KG1 (cell line): ENCODE measurements around the gene IWS1.
"Not testable (repeated sequence)": the region's sequence is repeated elsewhere in the genome, so short reads cannot be mapped to it uniquely, and the experiment has no call there.

Experiments used
- DNase-seq: peaks from one replicate; lab custom pipeline; 2025; lab: John Stamatoyannopoulos, UW

IWS1 gene

DNA sequence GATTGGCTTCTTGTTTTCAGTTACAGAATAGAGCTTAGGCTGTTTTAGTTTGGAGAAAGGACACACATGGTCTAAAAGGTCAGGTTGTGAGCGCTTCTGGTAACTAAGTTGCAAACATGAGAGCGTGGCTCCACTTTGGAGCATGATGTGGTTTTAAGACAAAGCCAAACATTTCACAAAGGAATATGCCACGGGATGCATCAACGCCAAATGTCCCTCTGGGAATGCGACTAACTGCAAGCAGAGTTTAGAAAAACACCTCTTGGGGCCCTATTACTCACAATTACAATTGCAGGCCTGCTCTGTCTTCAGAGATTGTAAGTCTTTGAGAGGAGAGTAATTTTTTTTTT is 34.6 kb upstream of the IWS1 start:
- DNase-seq = no peak

DNA sequence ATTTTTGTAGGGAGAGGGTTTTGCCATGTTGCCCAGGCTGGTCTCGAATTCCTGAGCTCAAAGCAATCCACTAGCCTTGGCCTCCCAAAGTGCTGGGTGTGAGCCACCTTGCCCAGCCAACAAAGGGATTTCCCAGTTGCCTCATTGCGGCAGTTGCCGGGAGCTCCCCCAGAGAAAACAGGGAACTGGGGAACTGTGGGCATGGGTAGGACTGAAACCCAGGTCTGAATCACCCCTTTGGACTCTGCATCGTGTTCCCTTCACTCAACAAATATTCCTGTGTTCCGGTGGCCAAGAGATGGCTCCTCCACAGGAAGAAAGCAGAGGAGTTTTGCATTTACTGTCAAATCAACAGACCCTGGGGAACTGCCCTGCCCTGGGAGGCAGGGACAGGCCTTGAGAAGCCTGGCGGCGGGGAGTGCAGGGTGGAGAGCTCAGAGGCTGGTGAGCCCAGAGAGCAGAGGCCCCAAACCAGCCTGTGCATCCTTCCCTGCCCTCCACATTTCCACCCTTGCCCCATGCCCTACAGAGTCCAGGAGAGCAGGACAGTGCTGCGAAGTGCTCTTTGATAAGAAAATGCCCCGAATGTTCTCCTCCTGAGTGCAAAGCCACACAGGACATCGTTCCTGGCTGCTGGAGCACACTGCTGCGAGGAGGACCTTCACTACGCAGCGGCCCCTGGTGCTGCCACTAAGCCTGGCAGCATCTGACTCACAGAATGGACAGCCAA is 34.1 kb upstream of the IWS1 start:
- no peak for DNase-seq

DNA sequence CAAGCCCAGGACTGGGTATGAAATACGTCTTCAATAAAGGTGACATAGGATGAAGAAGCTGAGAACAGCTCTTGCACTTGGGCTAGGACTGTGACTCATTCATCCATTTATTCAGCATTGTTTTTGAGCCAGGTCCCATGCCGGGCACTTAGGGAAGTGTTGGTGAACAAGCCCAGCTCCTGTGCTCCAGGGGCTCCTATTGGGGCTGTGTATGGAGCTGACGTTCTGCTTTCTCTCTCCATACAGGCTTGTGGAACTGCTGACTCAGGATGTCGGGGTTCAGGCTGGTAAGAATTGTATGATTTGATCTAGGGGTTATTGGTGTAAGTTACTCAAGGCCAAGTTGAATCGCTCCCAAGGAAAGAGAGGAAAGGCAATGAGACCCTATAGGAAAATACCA is 33.2 kb upstream of the IWS1 start:
- no peak for DNase-seq

DNA sequence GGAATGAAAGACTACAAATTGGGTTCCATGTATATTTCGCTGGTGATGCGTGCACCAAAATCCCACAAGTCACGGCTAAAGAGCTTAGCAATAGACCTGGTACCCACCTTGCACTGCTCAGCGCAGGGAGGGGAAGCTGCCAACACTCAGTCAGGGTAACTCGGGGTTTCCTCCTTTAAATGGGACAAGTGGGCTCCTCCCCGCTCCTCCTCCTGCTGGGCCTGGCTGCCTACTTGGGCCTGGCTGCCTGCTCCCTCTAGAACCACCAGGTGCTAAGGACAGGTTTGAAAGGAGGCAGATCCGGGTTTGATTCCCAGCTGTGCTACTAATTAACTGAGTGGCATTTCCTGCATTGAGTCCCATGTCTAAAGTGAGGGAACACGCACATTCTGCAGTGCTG is 32.6 kb upstream of the IWS1 start:
- DNase-seq = no peak

DNA sequence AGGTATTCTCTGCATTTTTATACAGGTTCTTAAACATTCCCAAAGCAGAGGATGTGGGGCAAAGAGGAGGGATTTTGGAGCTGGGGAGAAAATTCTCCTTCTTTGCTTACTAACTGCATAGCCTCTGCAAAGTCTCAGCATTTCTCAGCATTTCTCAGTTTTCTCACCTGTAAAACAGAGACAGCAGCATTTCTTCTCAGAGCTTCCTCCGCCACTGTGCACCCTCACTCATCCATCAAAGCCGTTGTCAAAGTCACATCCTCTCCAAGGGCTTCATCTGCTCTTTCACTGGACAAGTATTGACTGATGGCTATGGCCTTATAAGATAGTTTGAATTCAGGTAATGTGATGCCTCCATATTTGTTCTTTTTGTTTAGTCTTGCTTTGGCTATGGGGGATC is 26.6 kb upstream of the IWS1 start:
- no peak for DNase-seq

DNA sequence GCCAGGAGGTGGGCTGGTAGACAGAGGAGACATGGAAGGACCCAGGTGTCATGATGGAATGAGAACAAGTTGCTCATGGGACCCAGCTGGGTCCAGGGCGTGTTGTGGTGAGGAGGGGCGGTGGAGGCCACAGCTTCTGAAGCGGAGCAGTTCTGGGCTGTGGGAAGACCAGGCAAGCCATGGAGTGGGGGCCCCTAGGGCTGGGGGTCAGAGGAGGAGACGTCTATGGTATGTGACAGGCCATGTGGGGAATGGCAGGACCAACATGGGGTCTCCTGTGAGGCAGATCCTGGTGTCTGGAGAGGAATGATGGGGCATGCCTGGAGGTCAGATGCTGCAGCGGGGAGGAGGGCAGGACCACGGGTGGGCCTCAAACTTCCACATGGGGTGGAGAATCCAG is 26.0 kb upstream of the IWS1 start:
- no peak for DNase-seq

DNA sequence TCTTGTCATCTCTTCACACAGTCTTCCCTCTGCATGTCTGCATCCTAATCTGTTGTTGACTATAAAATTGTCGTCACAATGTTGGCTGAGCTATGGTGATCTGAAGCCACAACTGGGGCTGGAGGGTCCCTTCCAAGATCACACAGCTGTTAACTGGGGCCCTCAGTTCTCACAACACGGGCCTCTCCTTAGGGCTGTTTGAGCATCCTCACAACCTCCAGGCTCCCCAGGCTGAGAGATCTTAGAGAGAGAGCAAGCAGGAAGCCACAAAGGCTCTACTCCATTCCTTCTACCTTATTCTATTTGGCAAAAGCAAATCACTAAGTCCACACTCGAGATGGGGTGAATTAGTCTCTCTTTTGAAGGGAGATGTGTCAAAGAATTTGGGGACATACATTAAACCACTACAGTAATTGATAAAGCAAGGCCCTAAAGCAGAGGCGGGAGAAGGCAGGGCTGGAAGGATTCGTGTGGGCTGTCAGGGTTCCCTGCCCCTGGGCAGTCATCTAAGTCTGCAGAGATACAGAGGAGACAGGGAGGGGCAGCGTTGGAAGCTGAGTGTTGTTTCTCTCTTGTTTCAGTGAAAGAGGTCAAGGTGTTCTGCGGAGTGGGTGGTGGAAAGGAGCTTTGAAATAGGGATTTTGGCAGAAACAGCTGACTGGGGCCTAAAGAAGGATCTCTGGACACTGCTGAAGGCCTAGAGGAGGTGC is 25.1 kb upstream of the IWS1 start:
- no peak for DNase-seq

DNA sequence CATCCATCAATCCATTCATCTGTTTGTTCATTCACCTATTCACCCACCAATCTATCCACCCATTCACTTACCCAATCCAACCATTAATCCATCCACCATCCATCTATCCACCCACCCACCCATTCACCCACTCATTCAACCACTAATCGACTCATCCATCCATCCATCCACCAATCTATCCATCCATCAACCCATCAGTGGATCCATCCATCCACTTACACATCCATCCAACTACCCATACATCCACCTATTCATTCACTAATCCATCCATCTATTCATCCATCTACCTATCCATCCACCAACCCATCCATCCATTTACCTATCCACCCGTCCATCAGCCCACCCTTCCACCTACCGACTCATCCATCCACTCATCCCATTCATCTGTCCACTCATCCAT is 20.5 kb upstream of the IWS1 start:
- no peak for DNase-seq

DNA sequence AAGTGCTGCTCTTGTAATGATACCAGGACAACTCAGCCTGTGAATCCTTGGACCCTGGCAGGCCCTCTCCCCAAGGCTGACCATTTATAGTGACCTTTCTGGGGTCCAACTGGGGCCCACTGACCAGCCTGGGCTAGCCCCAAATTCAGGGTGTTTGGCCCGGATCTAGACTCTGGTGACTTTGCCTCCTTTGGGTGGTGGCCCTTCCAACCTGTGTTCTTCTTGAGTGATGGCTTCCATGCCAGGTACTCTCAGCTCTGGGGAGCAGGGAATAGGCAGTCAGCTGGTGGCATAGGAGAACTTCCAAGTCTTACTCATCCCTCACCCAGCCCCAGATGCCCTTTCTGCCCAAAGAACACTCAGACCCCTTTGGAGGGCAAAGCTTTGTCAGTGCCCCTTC is 19.5 kb upstream of the IWS1 start:
- no peak for DNase-seq

DNA sequence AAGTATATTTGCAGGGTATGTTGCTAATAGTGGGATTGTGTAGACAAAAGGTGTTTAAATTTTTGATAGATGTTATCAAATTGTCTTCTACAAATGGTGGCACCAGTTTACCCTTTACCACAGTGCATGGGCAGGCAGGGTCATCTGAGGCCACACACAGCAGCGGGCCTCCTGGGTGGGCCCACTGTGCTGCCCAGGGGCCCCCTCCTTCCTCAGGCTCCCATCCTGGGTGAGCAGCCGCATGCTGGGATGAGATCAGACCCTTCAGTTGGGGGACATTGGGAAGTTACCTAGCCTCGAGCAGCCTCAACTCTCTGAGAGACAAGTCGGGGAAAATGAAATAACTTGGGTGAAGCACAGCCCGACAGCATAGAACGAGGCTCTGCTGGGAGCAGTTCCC is 18.9 kb upstream of the IWS1 start:
- no peak for DNase-seq

DNA sequence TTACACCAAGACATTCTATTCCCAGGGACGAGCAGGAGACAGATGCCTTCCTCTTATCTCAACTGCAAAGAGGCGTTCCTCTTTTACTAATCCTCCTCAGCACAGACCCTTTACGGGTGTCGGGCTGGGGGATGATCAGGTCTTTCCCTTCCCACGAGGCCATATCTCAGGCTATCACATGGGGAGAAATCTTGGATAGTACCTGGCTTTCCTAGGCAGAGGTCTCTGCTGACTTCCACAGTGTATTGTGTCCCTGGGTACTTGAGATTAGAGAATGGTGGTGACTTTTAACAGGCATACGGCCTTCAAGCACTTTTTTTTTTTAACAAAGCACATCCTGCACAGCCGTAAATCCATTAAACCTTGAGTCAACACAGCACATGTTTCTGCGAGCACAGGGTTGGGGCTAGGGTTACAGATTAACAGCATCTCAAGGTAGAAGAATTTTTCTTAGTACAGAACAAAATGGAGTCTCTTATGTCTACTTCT is 16.8 kb upstream of the IWS1 start:
- DNase-seq = not testable (repeated sequence)

DNA sequence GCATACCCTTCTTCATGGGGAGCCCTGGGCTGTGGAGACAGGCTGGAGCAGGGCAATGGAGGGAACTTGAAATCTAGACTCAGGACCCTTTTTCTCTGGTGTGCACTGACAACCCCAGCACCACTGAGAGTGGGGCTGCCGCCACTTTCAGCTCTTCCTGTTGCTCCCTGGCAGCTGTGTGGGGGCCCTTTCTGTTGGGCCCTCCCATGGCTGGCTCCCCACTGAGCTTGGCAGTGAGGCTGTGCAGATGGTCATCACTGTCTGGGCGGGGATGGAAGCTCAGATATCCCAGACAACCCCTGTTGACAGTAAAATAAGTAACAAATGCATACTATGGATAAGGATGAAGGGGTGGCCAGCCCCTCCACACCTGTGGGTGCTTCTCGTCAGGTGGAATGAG is 15.9 kb upstream of the IWS1 start:
- DNase-seq = no peak

DNA sequence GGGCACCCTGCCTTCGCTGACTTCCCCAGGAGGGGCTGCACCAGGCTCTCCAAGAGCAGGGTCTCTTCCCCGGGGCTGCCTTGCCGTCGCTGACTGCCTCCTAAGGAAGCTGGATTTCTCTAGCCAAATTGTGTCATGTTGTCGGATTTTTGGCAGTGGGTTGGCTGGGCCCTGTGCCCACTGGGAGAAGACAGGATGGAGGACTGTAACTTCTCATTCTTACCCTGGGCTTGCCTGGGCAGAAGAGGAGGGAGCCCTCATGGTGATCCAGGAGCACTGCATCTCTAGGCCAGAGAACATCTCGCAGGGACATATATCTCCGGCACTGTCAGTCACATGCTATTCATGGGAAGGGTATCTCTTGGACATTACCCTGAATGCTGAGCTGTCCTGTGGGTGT is 15.5 kb upstream of the IWS1 start:
- no peak for DNase-seq

DNA sequence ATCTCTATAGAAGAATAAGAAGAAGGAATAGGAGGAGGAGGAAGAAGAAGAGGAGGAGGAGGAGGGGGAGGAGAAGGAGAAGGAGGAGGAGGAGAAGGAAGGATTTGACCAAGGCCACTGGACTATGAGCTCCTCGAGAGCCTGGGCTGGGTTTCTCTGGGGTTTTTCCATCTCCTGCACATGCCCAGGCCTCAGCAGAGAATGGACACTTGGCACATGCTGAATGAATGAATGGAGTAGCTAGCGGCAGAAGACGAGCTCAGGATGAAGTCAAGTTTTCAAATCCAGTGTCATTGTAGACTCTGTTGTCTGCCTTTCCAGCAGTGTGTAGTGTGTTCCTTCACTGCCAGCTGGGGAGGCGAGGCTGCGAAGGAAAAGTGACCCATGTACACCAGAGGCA is 11.4 kb upstream of the IWS1 start:
- DNase-seq = no peak

DNA sequence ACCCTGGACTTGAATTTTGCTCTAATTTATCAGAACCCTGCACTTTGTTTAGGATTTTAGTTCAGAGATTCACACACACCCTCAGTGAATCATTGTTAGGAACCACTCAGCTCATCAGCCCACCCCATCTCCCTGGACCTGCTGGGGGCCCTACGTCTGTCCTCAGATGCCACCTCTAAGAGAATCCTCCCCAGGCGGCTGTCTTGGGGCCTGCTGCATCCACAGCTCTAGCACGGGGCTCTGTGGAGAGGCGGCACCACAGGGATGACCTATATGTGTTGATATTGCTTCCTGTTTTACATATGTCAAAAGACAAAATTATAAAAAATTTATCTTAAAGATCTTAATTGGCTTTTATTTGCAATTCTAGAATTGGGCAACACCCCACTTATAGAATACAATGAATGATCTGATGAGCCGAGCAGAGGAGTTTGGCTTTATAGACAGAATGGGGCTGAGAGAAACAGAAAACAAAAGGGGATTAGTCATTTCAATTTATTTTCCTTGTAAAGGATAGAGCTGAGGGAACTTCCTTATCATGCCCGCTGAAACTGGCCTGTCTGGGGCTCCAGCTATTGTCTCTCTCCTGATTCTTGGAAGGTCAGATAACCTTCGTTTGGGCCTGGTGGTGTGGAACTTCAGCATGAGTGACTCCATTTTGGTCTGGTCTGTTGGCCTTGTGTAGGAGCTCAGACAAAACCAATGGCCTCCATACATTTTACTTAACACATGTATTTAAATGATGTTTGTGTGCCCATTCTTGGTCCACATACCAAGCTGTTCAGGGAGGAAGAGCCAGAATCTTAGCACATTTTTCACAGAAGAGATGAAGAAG is 10.6 kb upstream of the IWS1 start:
- DNase-seq = no peak

DNA sequence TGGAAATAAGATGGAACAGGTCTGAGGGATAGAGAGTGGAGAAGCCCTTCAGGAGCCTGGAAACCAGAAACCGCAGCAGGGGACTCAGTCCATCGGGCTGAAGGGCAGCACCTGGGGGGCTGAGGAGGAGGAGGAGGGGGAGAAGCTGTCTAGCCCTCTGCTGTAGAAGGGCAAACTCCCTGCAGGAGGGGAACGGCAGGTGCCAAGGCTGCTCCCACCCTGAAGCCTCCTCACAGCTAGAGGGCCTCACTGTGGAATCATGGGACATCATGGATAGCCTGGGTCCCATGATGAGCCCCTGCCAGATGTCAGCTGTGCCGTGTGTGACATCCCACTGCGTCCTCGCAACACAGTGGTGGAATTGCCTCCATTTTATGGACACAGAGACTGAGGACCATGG is 9.6 kb upstream of the IWS1 start:
- DNase-seq = no peak

DNA sequence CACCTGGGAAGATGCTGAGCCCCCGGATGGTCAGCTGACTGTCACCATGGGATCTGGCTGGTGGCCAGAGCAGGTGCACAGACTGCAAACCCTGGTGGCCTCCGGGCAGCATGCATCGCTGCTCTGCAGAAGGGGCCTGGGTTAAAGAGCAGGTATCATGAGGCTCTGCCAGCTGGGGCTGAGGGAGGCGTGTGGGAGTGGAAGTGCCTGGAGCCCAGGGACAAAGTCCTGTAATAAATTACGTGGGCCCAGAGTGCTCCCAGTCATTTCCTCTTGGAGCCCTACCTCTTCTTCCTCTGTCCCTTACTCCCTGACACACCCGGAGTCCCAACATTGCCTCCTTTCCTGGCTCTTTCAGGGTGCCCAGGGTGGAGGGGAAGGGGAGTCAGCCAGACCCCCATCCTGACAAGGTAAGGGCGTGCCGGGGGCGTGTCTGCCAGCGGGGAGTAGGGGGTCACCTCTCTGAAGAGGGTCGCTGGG is 9.2 kb upstream of the IWS1 start, which contains the start of gene MYO7B:
Gene MYO7B, plus strand, starts transcription at position 262 of the 480 bp plus-strand sequence. CDS start 24,040 bp downstream, outside the sequence.
- no peak for DNase-seq

DNA sequence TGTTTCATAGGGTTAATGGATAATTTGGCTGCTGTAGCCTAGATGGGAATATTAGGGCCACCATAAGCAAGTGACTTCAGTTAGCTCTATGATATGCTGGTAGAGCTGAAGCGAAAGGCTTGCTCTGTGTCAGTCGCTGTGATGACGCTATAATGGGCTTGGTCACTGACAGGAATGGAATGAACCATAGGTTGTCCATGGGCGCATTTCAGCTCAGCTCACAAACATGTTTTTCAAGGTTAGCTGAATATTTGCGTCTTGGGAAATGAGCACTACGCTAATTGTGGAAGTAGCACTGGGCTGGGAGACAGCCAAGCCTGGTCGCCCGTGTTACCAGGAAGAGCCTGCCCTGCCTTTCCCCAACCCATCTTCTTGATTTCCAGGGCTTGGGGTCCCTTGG is 6.0 kb upstream of the IWS1 start:
- no peak for DNase-seq

DNA sequence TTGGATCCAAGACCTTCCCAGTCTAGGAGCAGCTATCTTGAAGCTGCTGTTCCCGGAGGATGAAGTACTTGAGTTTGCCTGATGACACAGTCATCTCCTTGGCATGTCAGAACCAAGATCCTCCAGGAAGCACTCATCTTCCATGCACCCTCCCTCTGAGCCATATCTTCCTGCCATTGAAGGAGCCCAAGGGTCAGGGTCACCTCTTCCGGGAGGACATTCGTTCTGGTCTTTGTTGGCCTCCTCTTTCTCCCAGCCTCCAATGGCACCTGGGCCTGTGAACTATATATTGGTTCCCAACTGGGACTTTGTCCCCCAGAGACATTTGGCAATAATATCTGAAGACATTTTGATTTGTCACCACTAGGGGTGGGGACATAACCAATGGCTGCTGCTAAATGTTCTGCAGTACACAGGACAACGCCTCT is 4.9 kb upstream of the IWS1 start:
- no peak for DNase-seq

DNA sequence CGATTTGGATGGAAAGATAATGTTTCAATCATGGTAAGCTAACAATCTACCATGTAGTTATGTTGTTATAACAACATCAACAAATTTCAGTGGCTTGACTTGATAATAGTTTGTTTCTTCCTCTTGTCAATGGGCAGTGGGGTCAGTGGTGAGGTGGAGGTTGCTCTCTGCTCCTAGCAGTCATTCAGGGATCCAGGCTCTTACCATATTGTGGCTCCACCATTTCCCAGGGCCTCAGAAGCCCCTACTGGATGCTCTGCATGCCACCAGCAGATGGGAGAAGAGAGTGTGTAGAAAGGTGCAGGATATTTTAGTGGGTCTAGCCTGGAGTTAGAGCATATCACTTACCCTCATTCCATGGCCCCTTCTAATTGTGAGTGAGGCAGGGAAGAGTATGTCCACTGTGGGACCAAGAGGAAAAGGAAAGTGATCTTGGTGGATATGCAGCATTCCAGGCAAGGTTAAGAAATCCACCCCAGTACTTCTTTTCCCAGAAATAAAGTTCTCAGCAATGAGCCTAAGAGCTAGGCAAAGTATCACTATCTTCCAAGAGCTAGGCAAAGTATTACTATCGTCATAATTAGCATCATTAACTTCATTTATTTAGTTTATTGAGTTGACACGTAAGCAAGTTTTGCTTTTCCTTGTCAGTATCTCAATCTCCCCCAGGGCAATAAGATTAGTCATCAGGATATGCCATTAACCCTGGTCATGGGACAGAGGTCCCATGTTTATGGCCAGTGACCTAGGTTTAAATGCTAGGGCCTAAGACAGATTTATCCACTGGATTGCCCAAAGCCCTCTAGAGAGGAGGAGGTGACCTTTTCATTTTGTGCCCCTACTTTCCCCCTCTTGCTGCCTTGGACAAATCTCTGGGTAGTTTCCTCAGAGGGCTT is 4.2 kb upstream of the IWS1 start:
- no peak for DNase-seq

DNA sequence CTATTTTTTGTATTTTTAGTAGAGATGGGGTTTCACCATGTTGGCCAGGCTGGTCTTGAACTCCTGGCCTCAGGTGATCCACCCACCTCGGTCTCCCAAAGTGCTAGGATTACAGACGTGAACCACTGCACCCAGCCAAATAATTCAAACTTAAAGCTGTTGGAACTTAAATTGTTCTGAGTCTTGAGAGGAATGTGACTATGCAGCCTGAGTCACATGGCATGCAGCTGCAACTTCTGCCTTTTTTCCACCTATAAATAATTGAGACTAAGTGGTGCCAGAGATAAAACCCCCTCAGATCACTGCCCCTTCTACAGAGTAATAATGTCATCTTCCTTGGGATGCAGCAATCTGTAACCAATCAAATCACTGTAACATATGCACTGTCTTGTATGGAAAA is 3.1 kb upstream of the IWS1 start:
- not testable (repeated sequence) for DNase-seq

DNA sequence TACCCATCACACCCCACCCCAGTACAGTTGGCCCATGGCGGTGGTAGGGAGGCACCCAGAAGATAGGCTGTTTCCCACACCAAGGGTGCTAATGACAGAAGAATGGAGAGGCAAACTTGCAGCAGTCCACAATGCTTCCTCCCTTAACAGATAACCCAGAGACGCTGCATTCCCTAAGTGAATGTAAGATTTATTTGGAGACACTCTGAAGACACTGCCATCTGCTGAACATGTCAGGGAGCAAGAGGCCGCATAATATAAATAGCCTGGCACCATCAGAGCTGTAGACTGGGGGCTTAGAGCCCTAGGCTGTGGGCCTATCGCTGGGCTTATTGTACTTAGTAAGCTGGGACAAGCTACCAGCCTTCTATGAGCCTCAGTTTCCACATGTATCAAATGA is 2.2 kb upstream of the IWS1 start:
- no peak for DNase-seq
